Brain microvascular endothelial cell (primary cell): ENCODE measurements around the gene TMEM150B.
"Not testable (repeated sequence)": the region's sequence is repeated elsewhere in the genome, so short reads cannot be mapped to it uniquely, and the experiment has no call there.

ENCODE experiments used
- DNase-seq: peaks from one replicate; pipeline ENCODE4 v3.0.0-alpha.2; 2020
- H3K27ac ChIP-seq: fragments of 250-450 bp; sonication (Bioruptor Pico); 2 replicates; pipeline ENCODE4 v1.5.1; 2020; ENCODE audit warnings: mild to moderate bottlenecking, moderate library complexity
- H3K27me3 ChIP-seq: fragments of 250-450 bp; sonication (Bioruptor Pico); replicated peaks from 2 replicates; pipeline ENCODE4 v1.5.1; 2020; ENCODE audit warnings: mild to moderate bottlenecking
- H3K36me3 ChIP-seq: fragments of 250-450 bp; sonication (Bioruptor Pico); replicated peaks from 2 replicates; pipeline ENCODE4 v1.5.1; 2020; ENCODE audit warnings: mild to moderate bottlenecking
- H3K4me3 ChIP-seq: 2 replicates; pipeline ENCODE4 v1.5.1; 2011; ENCODE audit warnings: low read depth, mild to moderate bottlenecking, control low read depth, low read length, moderate library complexity
- CTCF ChIP-seq: IDR thresholded peaks from 2 replicates; pipeline ENCODE4 v1.5.1; 2011; ENCODE audit warnings: low read depth, mild to moderate bottlenecking, moderate library complexity, low read length, control low read depth, inconsistent platforms; ENCODE audit errors: missing control alignments
- in situ Hi-C: cut with HindIII; loops from 2 replicates; pipeline ENCODE4 v1.10.0; 2017; ENCODE audit warnings: low sequenced_read_pairs, low pct_ligation_motif_present

The TMEM150B gene

GRCh38 chr19:55333870-55334269 lies 8.7 kb upstream of the TMEM150B start:
- Histone ChIP-seq H3K27me3 (no peaks in the 10 kb centered on the region), H3K36me3 (no peaks in the 10 kb centered on the region), H3K4me3 (no peak overlapping the region), H3K27ac (no peak overlapping the region)
- no peak for DNase-seq
- in situ Hi-C loops, result no loop called here
- no peak for TF ChIP-seq CTCF

- H3K36me3 ChIP-seq, in situ Hi-C loops, H3K4me3 ChIP-seq, H3K27ac ChIP-seq, H3K27me3 ChIP-seq: not testable (repeated sequence)
- peak; percentile 24 for DNase-seq
Measured at GRCh38 chr19:55329791-55330190, 4.7 kb upstream of the TMEM150B start.

GRCh38 chr19:55328774-55329318 lies 3.7 kb upstream of the TMEM150B start:
- H3K36me3 ChIP-seq, H3K27me3 ChIP-seq, H3K27ac ChIP-seq, DNase-seq, H3K4me3 ChIP-seq, in situ Hi-C loops: not testable (repeated sequence)

- in situ Hi-C loops, result no loop called here
- Histone ChIP-seq H3K27ac (no peak overlapping the region), H3K36me3 (no peaks in the 10 kb centered on the region), H3K4me3 (no peak overlapping the region), H3K27me3 (no peaks in the 10 kb centered on the region)
- no peak for TF ChIP-seq CTCF
- DNase-seq, result no peak
Measured at GRCh38 chr19:55324662-55325061, 479 bp downstream of the TMEM150B start.

GRCh38 chr19:55322204-55322885 lies 2.8 kb downstream of the TMEM150B start:
- no peak overlapping the region for H3K4me3 ChIP-seq
- H3K27ac ChIP-seq, result no peak overlapping the region
- no peaks in the 10 kb centered on the region for H3K36me3 ChIP-seq
- in situ Hi-C loops, result no loop called here
- no peak for TF ChIP-seq CTCF
- H3K27me3 ChIP-seq, result no peaks in the 10 kb centered on the region
- DNase-seq, result no peak

GRCh38 chr19:55321466-55322137 lies 3.5 kb downstream of the TMEM150B start:
- in situ Hi-C loops, result no loop called here
- Histone ChIP-seq H3K36me3 (no peaks in the 10 kb centered on the region), H3K4me3 (no peak overlapping the region), H3K27me3 (no peaks in the 10 kb centered on the region), H3K27ac (no peak overlapping the region)
- TF ChIP-seq CTCF, result no peak
- DNase-seq, result no peak
